HepG2 (cell line): ENCODE results near the gene TMBIM6. TPM values are rescaled to one million over a fixed set of nuclear protein-coding genes. Genes with fewer than 3 reads are reported as not detected.

Experiments used
- ESRRA ChIP-seq: sonication (generic); formaldehyde crosslinking; IDR thresholded peaks from 2 replicates; pipeline ENCODE4 v1.5.1; 2020; ENCODE audit warnings: mild to moderate bottlenecking, low read depth, missing genetic modification reagents
- ETV6 ChIP-seq: sonication (generic); formaldehyde crosslinking; conservative IDR thresholded peaks from 2 replicates; pipeline ENCODE4 v1.4.0; 2020; ENCODE audit warnings: missing genetic modification reagents
- FOSL1 ChIP-seq: sonication (generic); formaldehyde crosslinking; IDR thresholded peaks from 2 replicates; pipeline ENCODE4 v1.9.0; 2021; ENCODE audit warnings: missing genetic modification reagents, borderline replicate concordance
- FOXK1 ChIP-seq: sonication (generic); formaldehyde crosslinking; IDR thresholded peaks from 2 replicates; pipeline ENCODE4 v1.4.0; 2020; ENCODE audit warnings: low read depth, missing genetic modification reagents, borderline replicate concordance
- GLI4 ChIP-seq: sonication (generic); formaldehyde crosslinking; IDR thresholded peaks from 2 replicates; pipeline ENCODE4 v1.5.1; 2020; ENCODE audit warnings: missing genetic modification reagents, mild to moderate bottlenecking, moderate library complexity, borderline replicate concordance
- MIER3 ChIP-seq: IDR thresholded peaks from 2 replicates; pipeline ENCODE4 v1.6.1; 2016; ENCODE audit warnings: missing compliant biosample characterization, borderline replicate concordance
- NFE2 ChIP-seq: sonication (generic); formaldehyde crosslinking; IDR thresholded peaks from 2 replicates; pipeline ENCODE4 v1.4.0; 2020; ENCODE audit warnings: missing genetic modification reagents
- PAX8 ChIP-seq: sonication (generic); formaldehyde crosslinking; IDR thresholded peaks from 2 replicates; pipeline ENCODE4 v1.8.0; 2022; ENCODE audit warnings: mild to moderate bottlenecking, missing genetic modification reagents, borderline replicate concordance
- PRDM15 ChIP-seq: sonication (generic); formaldehyde crosslinking; IDR thresholded peaks from 2 replicates; pipeline ENCODE4 v1.4.0; 2020; ENCODE audit warnings: missing genetic modification reagents
- RELA ChIP-seq: sonication (generic); formaldehyde crosslinking; IDR thresholded peaks from 2 replicates; pipeline ENCODE4 v1.4.0; 2020; ENCODE audit warnings: missing genetic modification reagents
- RXRB ChIP-seq: IDR thresholded peaks from 2 replicates; pipeline ENCODE4 v1.6.1; 2016; ENCODE audit warnings: borderline replicate concordance, missing genetic modification reagents, missing compliant biosample characterization
- SMARCE1 ChIP-seq: fragments of 450-650 bp; IDR thresholded peaks from 2 replicates; pipeline ENCODE4 v1.6.1; 2017; ENCODE audit warnings: borderline replicate concordance
- SMC3 ChIP-seq: IDR thresholded peaks from 2 replicates; pipeline ENCODE4 v1.6.1; 2011; ENCODE audit warnings: low read length, improper control_type of control experiment
- ZNF160 ChIP-seq: sonication (generic); formaldehyde crosslinking; IDR thresholded peaks from 2 replicates; pipeline ENCODE4 v1.8.0; 2022; ENCODE audit warnings: mild to moderate bottlenecking, inconsistent platforms, missing genetic modification reagents
- ZNF251 ChIP-seq: sonication (generic); formaldehyde crosslinking; IDR thresholded peaks from 2 replicates; pipeline ENCODE4 v1.9.0; 2021; ENCODE audit warnings: mild to moderate bottlenecking, missing genetic modification reagents
- ZNF33A ChIP-seq: sonication (generic); formaldehyde crosslinking; IDR thresholded peaks from 2 replicates; pipeline ENCODE4 v1.5.1; 2020; ENCODE audit warnings: missing genetic modification reagents, mild to moderate bottlenecking, moderate library complexity, borderline replicate concordance
- ZNF567 ChIP-seq: sonication (generic); formaldehyde crosslinking; IDR thresholded peaks from 2 replicates; pipeline ENCODE4 v1.8.1; 2023; ENCODE audit warnings: mild to moderate bottlenecking, missing genetic modification reagents, borderline replicate concordance
- ZNF772 ChIP-seq: sonication (generic); formaldehyde crosslinking; IDR thresholded peaks from 2 replicates; pipeline ENCODE4 v1.5.0; 2020; ENCODE audit warnings: mild to moderate bottlenecking, missing genetic modification reagents
- ZNF790 ChIP-seq: sonication (generic); formaldehyde crosslinking; IDR thresholded peaks from 2 replicates; pipeline ENCODE4 v1.8.0; 2022; ENCODE audit warnings: missing genetic modification reagents, mild to moderate bottlenecking, borderline replicate concordance
- ZSCAN30 ChIP-seq: sonication (generic); formaldehyde crosslinking; IDR thresholded peaks from 2 replicates; pipeline ENCODE4 v1.5.0; 2020; ENCODE audit warnings: mild to moderate bottlenecking, missing genetic modification reagents
- polyA plus RNA-seq, 8 experiments: library from polyadenylated mRNA; depleted of rRNA in 3 of 8; stranded (reverse) in 7 of 8; unstranded in 1 of 8; fragments of >200 nt; fragmentation: Illumina TruSeq in 4 of 8; extraction: Trizol in 4 of 8; gene quantifications; 2 replicates each; pipeline versions ENCODE4 v1.2.1 to v1.2.3, GENCODE V29; 2011 to 2016; ENCODE audit warnings: low read depth in 4 of 8, missing spikeins in 1 of 8, mixed read lengths in 1 of 8; ENCODE audit not compliant: insufficient read depth in 1 of 8
- total RNA-seq, 5 experiments: library from RNA; depleted of rRNA; stranded (reverse); fragments of >200 nt; fragmentation: Illumina TruSeq; extraction: Trizol; gene quantifications; 2 replicates each; pipeline ENCODE4 v1.2.3, GENCODE V29; 2016; ENCODE audit warnings: low read depth in 1 of 5
- TF ChIP-seq, protein P1 (sequence below): sonication (generic); formaldehyde crosslinking; IDR thresholded peaks from 2 replicates; pipeline ENCODE4 v1.4.0; 2020; ENCODE audit warnings: missing genetic modification reagents, borderline replicate concordance
- TF ChIP-seq, protein P2 (sequence below): sonication (generic); formaldehyde crosslinking; IDR thresholded peaks from 2 replicates; pipeline ENCODE4 v1.9.0; 2021; ENCODE audit warnings: missing genetic modification reagents, borderline replicate concordance
- TF ChIP-seq, protein P3 (sequence below): IDR thresholded peaks from 2 replicates; pipeline ENCODE4 v1.6.1; 2016; ENCODE audit warnings: missing compliant biosample characterization, missing genetic modification reagents, borderline replicate concordance

TMBIM6 gene
- total and polyA plus RNA-seq, 2 of the 13 experiments (the other 11 are each of a cell fraction or from before 2014, with no cell fraction given): 412 to 468 TPM

GRCh38 chr12:49707812-49708147 is 33.6 kb upstream of the TMBIM6 start (continued):
- TF ChIP-seq PRDM15: no peak
- TF ChIP-seq ZNF567: no peak
- TF ChIP-seq MIER3 (CRISPR knock-in tag): no peak
- 0 out of 2 replicates have a peak, but pooled peaks have one; percentile 28 for TF ChIP-seq ZSCAN30
- no peak for TF ChIP-seq RELA (CRISPR knock-in tag)
- TF ChIP-seq ETV6 (CRISPR knock-in tag): 0 out of 2 replicates have a peak, but pooled peaks have one; percentile 6
- no peak for TF ChIP-seq PAX8
- TF ChIP-seq ZNF790: no peak
- no peak for TF ChIP-seq ZNF160 (CRISPR knock-in tag)
- TF ChIP-seq NFE2: no peak
- TF ChIP-seq ESRRA (CRISPR knock-in tag): no peak
- TF ChIP-seq FOSL1 (CRISPR knock-in tag): no peak
- no peak for TF ChIP-seq ZNF33A (CRISPR knock-in tag)
- TF ChIP-seq ZNF251 (CRISPR knock-in tag): no peak
- no peak for TF ChIP-seq ZNF772 (CRISPR knock-in tag)
- TF ChIP-seq, protein P1, sequence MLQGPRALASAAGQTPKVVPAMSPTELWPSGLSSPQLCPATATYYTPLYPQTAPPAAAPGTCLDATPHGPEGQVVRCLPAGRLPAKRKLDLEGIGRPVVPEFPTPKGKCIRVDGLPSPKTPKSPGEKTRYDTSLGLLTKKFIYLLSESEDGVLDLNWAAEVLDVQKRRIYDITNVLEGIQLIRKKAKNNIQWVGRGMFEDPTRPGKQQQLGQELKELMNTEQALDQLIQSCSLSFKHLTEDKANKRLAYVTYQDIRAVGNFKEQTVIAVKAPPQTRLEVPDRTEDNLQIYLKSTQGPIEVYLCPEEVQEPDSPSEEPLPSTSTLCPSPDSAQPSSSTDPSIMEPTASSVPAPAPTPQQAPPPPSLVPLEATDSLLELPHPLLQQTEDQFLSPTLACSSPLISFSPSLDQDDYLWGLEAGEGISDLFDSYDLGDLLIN (CRISPR knock-in tag): no peak
- no peak for TF ChIP-seq RXRB (CRISPR knock-in tag)
- TF ChIP-seq SMC3: no peak
- TF ChIP-seq, protein P2, sequence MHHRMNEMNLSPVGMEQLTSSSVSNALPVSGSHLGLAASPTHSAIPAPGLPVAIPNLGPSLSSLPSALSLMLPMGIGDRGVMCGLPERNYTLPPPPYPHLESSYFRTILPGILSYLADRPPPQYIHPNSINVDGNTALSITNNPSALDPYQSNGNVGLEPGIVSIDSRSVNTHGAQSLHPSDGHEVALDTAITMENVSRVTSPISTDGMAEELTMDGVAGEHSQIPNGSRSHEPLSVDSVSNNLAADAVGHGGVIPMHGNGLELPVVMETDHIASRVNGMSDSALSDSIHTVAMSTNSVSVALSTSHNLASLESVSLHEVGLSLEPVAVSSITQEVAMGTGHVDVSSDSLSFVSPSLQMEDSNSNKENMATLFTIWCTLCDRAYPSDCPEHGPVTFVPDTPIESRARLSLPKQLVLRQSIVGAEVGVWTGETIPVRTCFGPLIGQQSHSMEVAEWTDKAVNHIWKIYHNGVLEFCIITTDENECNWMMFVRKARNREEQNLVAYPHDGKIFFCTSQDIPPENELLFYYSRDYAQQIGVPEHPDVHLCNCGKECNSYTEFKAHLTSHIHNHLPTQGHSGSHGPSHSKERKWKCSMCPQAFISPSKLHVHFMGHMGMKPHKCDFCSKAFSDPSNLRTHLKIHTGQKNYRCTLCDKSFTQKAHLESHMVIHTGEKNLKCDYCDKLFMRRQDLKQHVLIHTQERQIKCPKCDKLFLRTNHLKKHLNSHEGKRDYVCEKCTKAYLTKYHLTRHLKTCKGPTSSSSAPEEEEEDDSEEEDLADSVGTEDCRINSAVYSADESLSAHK (CRISPR knock-in tag): no peak
- no peak for TF ChIP-seq GLI4 (CRISPR knock-in tag)
- TF ChIP-seq, protein P3, sequence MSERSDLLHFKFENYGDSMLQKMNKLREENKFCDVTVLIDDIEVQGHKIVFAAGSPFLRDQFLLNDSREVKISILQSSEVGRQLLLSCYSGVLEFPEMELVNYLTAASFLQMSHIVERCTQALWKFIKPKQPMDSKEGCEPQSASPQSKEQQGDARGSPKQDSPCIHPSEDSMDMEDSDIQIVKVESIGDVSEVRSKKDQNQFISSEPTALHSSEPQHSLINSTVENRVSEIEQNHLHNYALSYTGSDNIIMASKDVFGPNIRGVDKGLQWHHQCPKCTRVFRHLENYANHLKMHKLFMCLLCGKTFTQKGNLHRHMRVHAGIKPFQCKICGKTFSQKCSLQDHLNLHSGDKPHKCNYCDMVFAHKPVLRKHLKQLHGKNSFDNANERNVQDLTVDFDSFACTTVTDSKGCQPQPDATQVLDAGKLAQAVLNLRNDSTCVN (CRISPR knock-in tag): no peak
- no peak for TF ChIP-seq FOXK1 (CRISPR knock-in tag)
- no peak for TF ChIP-seq SMARCE1
